Liver (tissue), 9 donors: Measurements from ENCODE around the gene ZFP42. TPM values are rescaled to one million over a fixed set of nuclear protein-coding genes. Genes with fewer than 3 reads are reported as not detected.

Experiments
- DNase-seq: peaks from one replicate; pipeline ENCODE4 v3.0.0-alpha.2; 2017; ENCODE audit warnings: low spot score
- H3K27ac ChIP-seq, 2 donors: one replicate each; pipeline ENCODE4 v1.7.0; 2013; ENCODE audit warnings: inconsistent platforms in 2 of 2, low read length in 2 of 2, control low read depth in 1 of 2, low read depth in 1 of 2, mild to moderate bottlenecking in 1 of 2
- H3K27me3 ChIP-seq, 4 donors: one replicate each; pipeline versions ENCODE4 v1.6.1 to v1.7.0; 2013; ENCODE audit warnings: low read length in 3 of 4, inconsistent platforms in 1 of 4, mild to moderate bottlenecking in 1 of 4, moderate library complexity in 1 of 4; ENCODE audit not compliant: control insufficient read depth in 4 of 4, insufficient read depth in 4 of 4
- H3K36me3 ChIP-seq, 4 donors: one replicate each; pipeline versions ENCODE4 v1.6.1 to v1.7.0; 2013; ENCODE audit warnings: low read length in 3 of 4, mild to moderate bottlenecking in 3 of 4, low read depth in 1 of 4, moderate library complexity in 1 of 4; ENCODE audit not compliant: control insufficient read depth in 4 of 4, insufficient read depth in 3 of 4
- H3K4me1 ChIP-seq, 4 donors: one replicate each; pipeline versions ENCODE4 v1.6.1 to v1.7.0; 2013; ENCODE audit warnings: low read length in 3 of 4, mild to moderate bottlenecking in 3 of 4, moderate library complexity in 1 of 4; ENCODE audit not compliant: control insufficient read depth in 4 of 4, insufficient read depth in 4 of 4
- H3K4me3 ChIP-seq, 3 donors: one replicate each; pipeline versions ENCODE4 v1.6.1 to v1.7.0; 2013; ENCODE audit warnings: low read length in 3 of 3, control low read depth in 1 of 3, low read depth in 1 of 3, mild to moderate bottlenecking in 1 of 3
- H3K9ac ChIP-seq, 2 donors: one replicate each; pipeline ENCODE4 v1.7.0; 2013; ENCODE audit warnings: low read length in 2 of 2, mild to moderate bottlenecking in 2 of 2, moderate library complexity in 2 of 2, control low read depth in 1 of 2, low read depth in 1 of 2
- H3K9me3 ChIP-seq, 4 donors: one replicate each; pipeline versions ENCODE4 v1.6.1 to v1.7.0; 2013; ENCODE audit warnings: low read length in 3 of 4; ENCODE audit not compliant: control insufficient read depth in 4 of 4
- ATF3 ChIP-seq: IDR thresholded peaks from 2 replicates; pipeline ENCODE4 v1.6.1; 2016; ENCODE audit warnings: antibody characterized with exemption
- CTCF ChIP-seq: fragments of 150-350 bp; IDR thresholded peaks from 2 replicates; pipeline ENCODE4 v1.5.1; 2017; ENCODE audit warnings: improper control_type of control experiment, low read depth, low read length; ENCODE audit not compliant: missing input control
- EGR1 ChIP-seq, 2 donors: IDR thresholded peaks; 2 replicates each; pipeline ENCODE4 v1.6.1; 2016 to 2018; ENCODE audit warnings: antibody characterized with exemption in 2 of 2, low read depth in 2 of 2
- FOXA1 ChIP-seq: IDR thresholded peaks from 2 replicates; pipeline ENCODE4 v1.6.1; 2016; ENCODE audit warnings: antibody characterized with exemption
- FOXA2 ChIP-seq: IDR thresholded peaks from 2 replicates; pipeline ENCODE4 v1.6.1; 2016; ENCODE audit warnings: antibody characterized with exemption
- GABPA ChIP-seq, 2 donors: IDR thresholded peaks in 1 of 2; conservative IDR thresholded peaks in 1 of 2; 2 replicates each; pipeline ENCODE4 v1.6.1; 2016; ENCODE audit warnings: antibody characterized with exemption in 2 of 2, mild to moderate bottlenecking in 1 of 2, moderate library complexity in 1 of 2
- HNF4A ChIP-seq, 2 donors: conservative IDR thresholded peaks; 2 replicates each; pipeline ENCODE4 v1.6.1; 2016; ENCODE audit warnings: antibody characterized with exemption in 2 of 2, mild to moderate bottlenecking in 2 of 2
- HNF4G ChIP-seq: IDR thresholded peaks from 2 replicates; pipeline ENCODE4 v1.6.1; 2016; ENCODE audit warnings: antibody characterized with exemption
- JUND ChIP-seq, 2 donors: IDR thresholded peaks; 2 replicates each; pipeline ENCODE4 v1.6.1; 2016; ENCODE audit warnings: antibody characterized with exemption in 2 of 2
- NR2F2 ChIP-seq: IDR thresholded peaks from 2 replicates; pipeline ENCODE4 v1.6.1; 2016; ENCODE audit warnings: antibody characterized with exemption
- RAD21 ChIP-seq, 2 donors: IDR thresholded peaks; 2 replicates each; pipeline ENCODE4 v1.6.1; 2016; ENCODE audit warnings: antibody characterized with exemption in 2 of 2, mild to moderate bottlenecking in 2 of 2
- REST ChIP-seq: IDR thresholded peaks from 2 replicates; pipeline ENCODE4 v1.6.1; 2016; ENCODE audit warnings: antibody characterized with exemption, mild to moderate bottlenecking
- RXRA ChIP-seq, 2 donors: IDR thresholded peaks; 2 replicates each; pipeline ENCODE4 v1.6.1; 2017 to 2018; ENCODE audit warnings: antibody characterized with exemption in 2 of 2, mild to moderate bottlenecking in 1 of 2
- SP1 ChIP-seq: IDR thresholded peaks from 2 replicates; pipeline ENCODE4 v1.6.1; 2018; ENCODE audit warnings: antibody characterized with exemption, mild to moderate bottlenecking
- TAF1 ChIP-seq: conservative IDR thresholded peaks from 2 replicates; pipeline ENCODE4 v1.6.1; 2016; ENCODE audit warnings: antibody characterized with exemption, mild to moderate bottlenecking
- YY1 ChIP-seq: IDR thresholded peaks from 2 replicates; pipeline ENCODE4 v1.6.1; 2016; ENCODE audit warnings: antibody characterized with exemption, mild to moderate bottlenecking
- WGBS: extraction: QIAGEN DNeasy Blood & Tissue Kit; methylation state at CpG from one replicate; pipeline ENCODE4 v1.1.7; 2013; 5-methylcytosine and 5-hydroxymethylcytosine counted together
- polyA plus RNA-seq, 2 donors: library from polyadenylated mRNA; stranded (reverse) in 1 of 2; unstranded in 1 of 2; fragments of 200-250 nt in 1 of 2; fragments of >200 nt in 1 of 2; fragmentation: Nextera tagmentation in 1 of 2; extraction: Ambion mirVana in 1 of 2; gene quantifications; one replicate each; pipeline versions ENCODE4 v1.2.1 to v1.2.3, GENCODE V29; 2013 to 2015
- total RNA-seq, 2 donors: library from RNA; depleted of rRNA; stranded (reverse); fragments of >200 nt; gene quantifications; one replicate each; pipeline ENCODE4 v1.2.3, GENCODE V29; 2014
- TF ChIP-seq, protein P1 (sequence below): IDR thresholded peaks from 2 replicates; pipeline ENCODE4 v1.6.1; 2016; ENCODE audit warnings: antibody characterized with exemption
- TF ChIP-seq, protein P2 (sequence below): IDR thresholded peaks from 2 replicates; pipeline ENCODE4 v1.6.1; 2016; ENCODE audit warnings: antibody characterized with exemption
- donor health status: healthy.
- donor health status: healthy.
- donor health status: healthy.
- donor health status: healthy.
- donor health status: healthy.

ZFP42 gene
- total and polyA plus RNA-seq, 4 donors = not detected

- no peak for DNase-seq
- Histone ChIP-seq H3K9me3 (no peaks in the 10 kb centered on the region), H3K4me3 (no peak overlapping the region), H3K27me3 (no peaks in the 10 kb centered on the region), H3K27ac (no peak overlapping the region), H3K9ac (no peak overlapping the region), H3K4me1 (no peaks in the 10 kb centered on the region), H3K36me3 (no peaks in the 10 kb centered on the region)
- no peak for TF ChIP-seq ATF3
- no peak for TF ChIP-seq RAD21 (IDR thresholded peaks at IDR 0.05)
- no peak for TF ChIP-seq FOXA1
- TF ChIP-seq FOXA2 = no peak
- TF ChIP-seq CTCF = no peak
- TF ChIP-seq NR2F2 = no peak
- no peak for TF ChIP-seq GABPA (IDR thresholded peaks at IDR 0.05 in 1 of 2, conservative IDR thresholded peaks at IDR 0.05 in 1 of 2)
- no peak for TF ChIP-seq EGR1 (IDR thresholded peaks at IDR 0.05; ENCODE audit: low read depth in 2 of 2)
- TF ChIP-seq SP1 = no peak
- no peak for TF ChIP-seq REST
- TF ChIP-seq, protein P1, sequence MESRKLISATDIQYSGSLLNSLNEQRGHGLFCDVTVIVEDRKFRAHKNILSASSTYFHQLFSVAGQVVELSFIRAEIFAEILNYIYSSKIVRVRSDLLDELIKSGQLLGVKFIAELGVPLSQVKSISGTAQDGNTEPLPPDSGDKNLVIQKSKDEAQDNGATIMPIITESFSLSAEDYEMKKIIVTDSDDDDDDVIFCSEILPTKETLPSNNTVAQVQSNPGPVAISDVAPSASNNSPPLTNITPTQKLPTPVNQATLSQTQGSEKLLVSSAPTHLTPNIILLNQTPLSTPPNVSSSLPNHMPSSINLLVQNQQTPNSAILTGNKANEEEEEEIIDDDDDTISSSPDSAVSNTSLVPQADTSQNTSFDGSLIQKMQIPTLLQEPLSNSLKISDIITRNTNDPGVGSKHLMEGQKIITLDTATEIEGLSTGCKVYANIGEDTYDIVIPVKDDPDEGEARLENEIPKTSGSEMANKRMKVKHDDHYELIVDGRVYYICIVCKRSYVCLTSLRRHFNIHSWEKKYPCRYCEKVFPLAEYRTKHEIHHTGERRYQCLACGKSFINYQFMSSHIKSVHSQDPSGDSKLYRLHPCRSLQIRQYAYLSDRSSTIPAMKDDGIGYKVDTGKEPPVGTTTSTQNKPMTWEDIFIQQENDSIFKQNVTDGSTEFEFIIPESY = no peak
- TF ChIP-seq HNF4A (conservative IDR thresholded peaks at IDR 0.05) = no peak
- TF ChIP-seq TAF1 = no peak
- TF ChIP-seq YY1 = no peak
- TF ChIP-seq, protein P2, sequence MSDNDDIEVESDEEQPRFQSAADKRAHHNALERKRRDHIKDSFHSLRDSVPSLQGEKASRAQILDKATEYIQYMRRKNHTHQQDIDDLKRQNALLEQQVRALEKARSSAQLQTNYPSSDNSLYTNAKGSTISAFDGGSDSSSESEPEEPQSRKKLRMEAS = no peak
- no peak for TF ChIP-seq HNF4G
- no peak for TF ChIP-seq JUND (IDR thresholded peaks at IDR 0.05)
- TF ChIP-seq RXRA (IDR thresholded peaks at IDR 0.05) = no peak
- 26% methylated on average over 18 of the region's 18 CpGs for WGBS
These were observed 36.2 kb downstream of the ZFP42 start for GRCh38 chr4:188031751-188032150.

GRCh38 chr4:188032170-188032569 is 36.6 kb downstream of the ZFP42 start:
- Histone ChIP-seq H3K27ac (no peak overlapping the region), H3K27me3 (no peaks in the 10 kb centered on the region), H3K9ac (no peak overlapping the region), H3K36me3 (no peaks in the 10 kb centered on the region), H3K9me3 (no peaks in the 10 kb centered on the region), H3K4me1 (no peaks in the 10 kb centered on the region), H3K4me3 (no peak overlapping the region)
- DNase-seq = no peak
- no peak for TF ChIP-seq ATF3
- 16% methylated on average over 12 of the region's 12 CpGs for WGBS
